GM21619 (cell line): ENCODE measurements around the gene FAM117A.
"Not testable (repeated sequence)": the region's sequence is repeated elsewhere in the genome, so short reads cannot be mapped to it uniquely, and the experiment has no call there.

Experiments used
- ATAC-seq: cut with Tn5 transposase; IDR thresholded peaks from one replicate; pipeline ENCODE4 v1.9.1; 2021; ENCODE audit not compliant: unreplicated experiment

FAM117A gene

GRCh38 chr17:49741692-49742076 lies 22.2 kb downstream of the FAM117A start:
- ATAC-seq = no peak

- no peak for ATAC-seq
Observed at GRCh38 chr17:49741009-49741691, 22.8 kb downstream of the FAM117A start.

- ATAC-seq = peak; percentile 51
Observed at GRCh38 chr17:49739641-49740271, 24.2 kb downstream of the FAM117A start.

- no peak for ATAC-seq
Observed at GRCh38 chr17:49738456-49739163, 25.3 kb downstream of the FAM117A start.

GRCh38 chr17:49734515-49735490 lies 29.1 kb downstream of the FAM117A start:
- ATAC-seq = no peak

DNA sequence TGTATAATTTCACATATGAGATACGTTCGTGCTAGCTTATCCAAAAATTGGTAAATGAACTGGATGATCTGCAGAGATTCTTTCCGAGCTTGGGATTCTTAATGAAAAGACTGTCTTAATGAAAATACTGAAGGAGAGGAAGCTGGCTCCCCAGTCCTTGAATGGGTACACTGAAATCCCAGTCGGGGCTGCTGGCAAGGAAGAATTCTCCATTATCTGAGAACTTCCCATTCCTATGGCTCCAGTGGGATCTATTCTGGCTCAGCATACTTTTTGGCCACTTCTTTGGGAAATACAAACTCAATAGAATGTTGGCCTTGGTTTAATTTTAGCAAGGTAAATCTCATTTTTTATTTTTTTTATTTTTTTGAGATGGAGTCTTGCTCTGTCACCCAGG lies 32.5 kb downstream of the FAM117A start:
- no peak for ATAC-seq

DNA sequence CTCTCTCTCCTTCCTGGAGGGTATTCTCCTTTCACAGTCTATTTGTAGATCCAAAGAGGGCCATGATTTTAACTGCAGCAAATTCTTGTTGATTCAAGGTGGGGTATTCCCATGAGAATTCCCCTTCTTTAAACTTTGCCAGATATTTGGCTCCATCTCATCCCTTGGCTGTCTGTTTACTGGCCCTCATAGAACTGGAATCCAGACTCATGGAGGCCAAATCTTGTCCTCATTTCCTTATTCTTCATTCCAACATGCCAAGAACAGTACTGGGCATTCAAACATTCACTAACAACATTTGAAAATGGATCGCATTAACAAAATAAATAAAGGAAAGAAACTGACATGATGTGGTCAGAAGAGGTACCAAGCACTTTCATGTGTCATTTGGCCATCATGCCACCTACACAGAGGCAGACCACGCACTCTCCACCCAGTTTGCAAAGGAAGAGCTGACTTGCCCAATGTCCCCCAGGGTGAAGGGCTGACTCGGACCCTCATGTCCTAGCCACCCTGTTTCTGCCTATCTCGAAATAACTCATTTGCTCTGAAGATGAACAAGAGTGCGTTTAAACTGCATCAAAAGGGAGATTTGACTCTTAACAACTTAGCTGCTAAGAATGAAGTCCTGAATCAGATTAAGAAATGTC lies 33.0 kb downstream of the FAM117A start:
- ATAC-seq = no peak

- no peak for ATAC-seq
Observed at GRCh38 chr17:49730078-49730784, 33.7 kb downstream of the FAM117A start.

DNA sequence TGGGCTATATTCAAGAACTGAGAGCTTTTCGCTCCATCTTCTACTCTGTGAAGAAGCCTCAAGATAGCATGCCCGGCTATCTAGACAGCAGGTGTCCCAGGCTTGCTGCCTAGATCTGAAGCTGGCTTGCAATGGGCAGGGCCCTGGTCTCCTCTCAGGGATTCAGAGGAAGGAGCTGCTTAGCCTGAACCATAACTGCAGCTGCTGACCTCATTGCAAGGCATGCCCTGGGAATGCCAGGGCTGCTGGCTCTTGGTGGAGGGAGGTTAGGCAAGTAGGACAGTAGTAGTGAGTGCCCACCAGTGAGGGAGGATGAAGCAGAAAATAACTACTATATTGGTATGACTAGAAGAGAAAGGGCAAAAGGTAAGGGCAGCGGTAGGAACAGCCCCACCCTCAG lies 34.9 kb downstream of the FAM117A start:
- ATAC-seq = no peak

DNA sequence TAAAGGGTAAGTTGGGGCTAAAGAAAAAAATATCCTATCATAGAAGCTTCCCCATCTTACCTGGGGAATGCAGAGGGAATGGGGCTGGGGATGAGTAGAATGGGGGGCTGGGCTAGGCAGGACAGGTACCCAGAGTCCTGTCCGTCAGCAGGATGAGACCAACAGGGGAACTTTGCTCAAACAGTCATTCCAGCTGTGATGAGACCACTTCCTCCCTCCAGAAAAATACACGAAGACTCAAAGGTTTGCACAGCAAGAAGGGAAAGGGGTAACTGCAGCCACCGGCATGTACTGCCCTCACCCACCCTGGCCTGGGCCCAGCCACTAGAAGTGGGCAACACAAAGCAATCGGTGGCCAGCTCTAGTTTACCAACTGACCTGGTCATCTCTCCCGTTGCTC lies 35.5 kb downstream of the FAM117A start:
- no peak for ATAC-seq

- no peak for ATAC-seq
Observed at GRCh38 chr17:49727380-49727779, 36.6 kb downstream of the FAM117A start.

DNA sequence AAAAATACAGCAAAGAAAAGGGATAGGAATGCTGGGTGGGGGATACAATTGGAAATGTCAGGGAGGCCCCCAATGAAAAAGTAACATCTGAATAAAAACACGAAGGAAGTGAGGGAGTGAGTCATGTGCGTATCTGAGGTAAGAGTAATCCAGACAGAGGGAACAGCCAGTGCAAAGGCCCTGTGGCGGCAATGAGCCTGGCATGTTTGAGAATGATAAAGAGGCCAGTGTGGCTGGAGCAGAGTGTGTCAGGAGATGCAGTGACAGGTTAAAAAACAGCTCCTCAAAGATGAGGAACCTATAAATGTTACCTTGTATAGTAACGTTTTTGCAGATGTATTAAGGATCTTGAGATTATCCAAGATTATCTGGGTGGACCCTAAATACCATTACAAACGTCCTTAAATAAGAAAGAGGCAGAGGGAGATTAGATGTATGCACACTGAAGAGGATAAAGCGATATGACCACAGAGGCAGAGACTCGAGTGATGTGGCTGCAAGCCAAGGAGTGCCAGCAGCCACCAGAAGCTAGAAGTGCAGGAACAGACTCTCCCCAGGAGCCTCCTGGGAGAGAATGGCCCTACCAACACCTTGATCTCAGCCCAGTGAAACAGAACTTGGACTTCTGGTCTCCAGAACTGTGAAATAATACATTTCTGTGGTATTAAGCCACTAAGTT lies 38.3 kb downstream of the FAM117A start:
- ATAC-seq = no peak

DNA sequence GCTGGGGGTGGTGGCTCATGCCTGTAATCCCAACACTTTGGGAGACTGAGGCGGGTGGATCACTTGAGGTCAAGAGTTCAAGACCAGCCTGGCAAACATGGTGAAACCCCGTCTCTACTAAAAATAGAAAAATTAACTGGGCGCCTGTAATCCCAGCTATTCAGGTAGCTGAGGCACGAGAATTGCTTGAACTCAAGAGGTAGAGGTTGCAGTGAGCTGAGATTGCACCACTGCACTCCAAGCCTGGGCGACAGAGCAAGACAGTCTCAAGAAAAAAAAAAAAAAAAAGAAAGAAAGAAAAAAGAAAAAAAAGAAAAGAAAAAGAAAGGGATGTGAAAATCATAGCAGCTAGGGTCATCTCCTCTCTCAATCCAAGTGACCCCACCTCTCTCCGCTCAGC lies 39.4 kb downstream of the FAM117A start:
- ATAC-seq = not testable (repeated sequence)

GRCh38 chr17:49723423-49723822 lies 40.5 kb downstream of the FAM117A start:
- ATAC-seq = no peak

DNA sequence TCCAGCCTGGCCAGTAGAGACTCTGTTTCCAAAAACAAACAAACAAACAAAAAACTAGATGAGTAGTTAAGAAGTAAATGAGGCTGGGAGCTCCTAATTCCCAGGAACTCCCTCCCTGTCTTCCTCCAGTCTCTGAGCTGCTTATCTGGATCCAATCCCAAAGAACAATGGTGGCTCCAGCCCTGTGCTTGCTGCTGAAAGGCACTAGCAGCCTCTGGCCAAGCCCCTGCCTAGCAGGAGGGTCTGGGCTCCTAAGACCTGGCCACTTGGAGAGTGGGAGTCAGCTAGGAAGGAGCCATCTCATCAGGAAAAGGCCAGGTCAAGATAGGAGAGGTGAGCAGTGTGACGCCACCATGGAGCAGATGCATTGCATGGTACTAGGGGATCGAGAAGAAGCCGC lies 41.9 kb downstream of the FAM117A start:
- ATAC-seq = no peak

DNA sequence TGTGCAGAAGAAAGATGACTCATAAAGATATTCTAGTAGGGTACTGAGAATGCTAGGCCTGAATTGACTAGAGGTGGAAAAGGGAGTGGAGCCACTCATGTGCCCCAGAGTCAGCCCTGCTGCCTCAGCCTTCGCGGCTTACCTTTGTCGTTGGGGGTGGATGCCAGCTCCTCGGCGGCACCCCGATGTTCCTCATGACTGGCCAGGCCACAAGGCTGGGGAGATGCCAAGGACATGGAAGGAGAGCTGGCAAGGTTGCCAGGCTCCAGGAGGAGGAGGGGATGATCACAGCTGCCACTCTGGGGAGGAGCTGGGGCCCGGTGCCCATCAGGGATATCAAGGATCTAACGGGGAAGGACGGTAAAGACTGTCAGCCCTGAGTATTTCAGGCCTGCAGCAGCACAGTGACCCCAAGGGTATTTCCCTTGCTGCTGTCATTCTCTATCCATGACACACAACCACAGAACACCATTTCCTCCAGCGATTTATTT lies 46.5 kb downstream of the FAM117A start:
- no peak for ATAC-seq

- ATAC-seq = no peak
Observed at GRCh38 chr17:49716668-49717364, 47.1 kb downstream of the FAM117A start.

DNA sequence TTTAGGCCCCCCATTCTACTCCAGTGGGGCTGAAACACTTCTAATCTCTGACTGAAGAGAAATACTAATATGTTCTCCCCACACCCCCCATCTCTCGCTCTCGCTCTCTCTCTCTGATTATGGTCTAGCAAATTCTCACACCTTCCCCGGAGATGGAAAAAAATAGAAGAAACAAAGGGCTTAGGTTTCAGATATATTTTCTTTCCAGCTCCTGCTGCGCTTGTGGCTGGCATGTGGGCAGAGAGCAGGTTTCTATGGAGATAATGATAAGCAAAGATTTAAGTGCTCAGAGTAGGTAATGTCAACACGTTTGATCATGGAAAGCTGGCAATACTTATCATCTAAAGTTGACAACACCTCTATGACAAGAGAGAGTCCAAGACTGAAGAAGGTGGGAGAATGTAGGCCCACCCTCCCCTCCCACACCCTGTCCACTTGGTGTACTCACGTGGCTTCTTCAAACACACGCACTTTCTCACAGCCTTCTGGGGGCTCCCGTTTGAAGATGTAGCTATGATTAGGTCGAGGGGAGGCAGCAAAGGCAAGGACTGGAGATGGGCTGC lies 48.1 kb downstream of the FAM117A start:
- ATAC-seq = no peak
